BJ (cell line): ENCODE data around the gene OVAAL. TPM values are rescaled to one million over a fixed set of nuclear protein-coding genes. Genes with fewer than 3 reads are reported as not detected.

ENCODE experiments used
- CTCF ChIA-PET: fragments of 350-600 bp; formaldehyde crosslinking; extraction: SDS; loops from one replicate; lab custom pipeline; 2021; ENCODE audit warnings: antibody characterized with exemption, inconsistent platforms; lab: Yijun Ruan, JAX
- POLR2A ChIA-PET: fragments of 300-600 bp; sonication (Branson Sonifier 250); formaldehyde crosslinking; extraction: SDS; loops from one replicate; lab custom pipeline; 2021; ENCODE audit warnings: antibody characterized with exemption; lab: Charles Lee
- DNase-seq: peaks from one replicate; pipeline ENCODE4 v3.0.0-alpha.2; 2011; ENCODE audit warnings: low read depth
- H3K27me3 ChIP-seq: 2 replicates; pipeline ENCODE4 v1.6.0; 2011; ENCODE audit warnings: low read length; ENCODE audit not compliant: control insufficient read depth, insufficient read depth
- H3K36me3 ChIP-seq: 2 replicates; pipeline ENCODE4 v1.5.1; 2011; ENCODE audit warnings: low read length; ENCODE audit not compliant: control insufficient read depth, insufficient read depth
- H3K4me3 ChIP-seq: 2 replicates; pipeline ENCODE4 v1.5.1; 2011; ENCODE audit warnings: low read depth, mild to moderate bottlenecking, control low read depth, low read length
- CTCF ChIP-seq: IDR thresholded peaks from 2 replicates; pipeline ENCODE4 v1.5.1; 2011; ENCODE audit warnings: low read depth, mild to moderate bottlenecking, control low read depth, inconsistent platforms, low read length, moderate library complexity; ENCODE audit not compliant: insufficient read depth
- polyA plus RNA-seq: library from polyadenylated mRNA; depleted of rRNA; stranded (reverse); fragments of >200 nt; gene quantifications from 2 replicates; pipeline ENCODE4 v1.2.3, GENCODE V29; 2011

The OVAAL gene
- polyA plus RNA-seq, 1 experiment: not detected

- CTCF ChIA-PET: interaction anchor here (1.2 to 2.0 kb wide), 3 partner anchors 9 to 33 kb away, joined by 3 to 8 read pairs (median 4); no protein-coding TSS in a partner anchor
- TF ChIP-seq CTCF: no peak
- POLR2A ChIA-PET: no interaction called here
- H3K27me3 ChIP-seq: no peaks in the 10 kb centered on the region
- H3K36me3 ChIP-seq: no peaks in the 10 kb centered on the region
- no peak for DNase-seq
- H3K4me3 ChIP-seq: no peak overlapping the region
Measured at GRCh38 chr1:180585994-180586359, 27.2 kb downstream of the OVAAL start.

GRCh38 chr1:180586671-180587155 lies 27.9 kb downstream of the OVAAL start:
- DNase-seq: no peak
- Histone ChIP-seq H3K27me3 (no peaks in the 10 kb centered on the region), H3K36me3 (no peaks in the 10 kb centered on the region), H3K4me3 (no peak overlapping the region)
- no peak for TF ChIP-seq CTCF
- ChIA-PET POLR2A (no interaction called here), CTCF (interaction anchor here (1.2 to 2.0 kb wide), 3 partner anchors 8 to 33 kb away, joined by 3 to 8 read pairs (median 4); no protein-coding TSS in a partner anchor)

- Histone ChIP-seq H3K4me3 (no peak overlapping the region), H3K27me3 (no peaks in the 10 kb centered on the region), H3K36me3 (no peaks in the 10 kb centered on the region)
- TF ChIP-seq CTCF: no peak
- no peak for DNase-seq
- ChIA-PET POLR2A (no interaction called here), CTCF (no interaction called here)
Measured at GRCh38 chr1:180588121-180588520, 29.4 kb downstream of the OVAAL start.

- POLR2A ChIA-PET: no interaction called here
Measured at GRCh38 chr1:180590889-180591288, 32.1 kb downstream of the OVAAL start.

GRCh38 chr1:180593382-180593781 lies 34.6 kb downstream of the OVAAL start:
- CTCF ChIA-PET: interaction anchor here (0.5 kb wide), 1 partner anchor 724 kb away, joined by 3 read pairs; no protein-coding TSS in a partner anchor
- Histone ChIP-seq H3K4me3 (no peak overlapping the region), H3K27me3 (no peaks in the 10 kb centered on the region), H3K36me3 (no peaks in the 10 kb centered on the region)
- POLR2A ChIA-PET: interaction anchor here (0.7 kb wide), 1 partner anchor 778 kb away, joined by 4 read pairs; no protein-coding TSS in a partner anchor
- DNase-seq: no peak
- no peak for TF ChIP-seq CTCF

More at GRCh38 chr1:180590889-180591288, 32.1 kb downstream of the OVAAL start:
- DNase-seq: no peak
- no peak for TF ChIP-seq CTCF
- Histone ChIP-seq H3K4me3 (no peak overlapping the region), H3K27me3 (no peaks in the 10 kb centered on the region), H3K36me3 (no peaks in the 10 kb centered on the region)
- CTCF ChIA-PET: interaction anchor here (1.0 kb wide), 1 partner anchor 19 kb away, joined by 3 read pairs; no protein-coding TSS in a partner anchor
